GM04503 (cell line): ENCODE results near the gene GRB7.
A peak's percentile ranks its signal among the peaks of the same experiment; 100 is the strongest.
"Not testable (repeated sequence)": the region's sequence is repeated elsewhere in the genome, so short reads cannot be mapped to it uniquely, and the experiment has no call there.

ENCODE experiments used
- DNase-seq: peaks from one replicate; pipeline ENCODE4 v3.0.0-alpha.2; 2012; ENCODE audit warnings: low read depth

The GRB7 gene

GRCh38 chr17:39752241-39752881 lies 14.6 kb downstream of the GRB7 start:
- no peak for DNase-seq

- DNase-seq: no peak
Observed at GRCh38 chr17:39753514-39754160, 15.9 kb downstream of the GRB7 start.

- DNase-seq: peak; percentile 57
Observed at GRCh38 chr17:39754161-39754957, 16.6 kb downstream of the GRB7 start.

- DNase-seq: no peak
Observed at GRCh38 chr17:39754958-39755553, 17.3 kb downstream of the GRB7 start.

- DNase-seq: no peak
Observed at GRCh38 chr17:39755554-39756379, 18.0 kb downstream of the GRB7 start.

- no peak for DNase-seq
Observed at GRCh38 chr17:39756380-39757079, 18.8 kb downstream of the GRB7 start.

GRCh38 chr17:39757176-39757662 lies 19.5 kb downstream of the GRB7 start:
- DNase-seq: no peak

- DNase-seq: no peak
Observed at GRCh38 chr17:39757931-39758873, 20.5 kb downstream of the GRB7 start.

- no peak for DNase-seq
Observed at GRCh38 chr17:39759204-39759603, 21.5 kb downstream of the GRB7 start.

- DNase-seq: no peak
Observed at GRCh38 chr17:39761861-39762496, 24.2 kb downstream of the GRB7 start.

GRCh38 chr17:39763051-39763820 lies 25.5 kb downstream of the GRB7 start:
- DNase-seq: no peak

GRCh38 chr17:39764171-39764570 lies 26.4 kb downstream of the GRB7 start:
- not testable (repeated sequence) for DNase-seq

GRCh38 chr17:39765175-39765574 lies 27.4 kb downstream of the GRB7 start:
- DNase-seq: no peak

GRCh38 chr17:39765766-39766165 lies 28.0 kb downstream of the GRB7 start:
- no peak for DNase-seq

GRCh38 chr17:39767147-39767546 lies 29.4 kb downstream of the GRB7 start:
- no peak for DNase-seq

- DNase-seq: no peak
Observed at GRCh38 chr17:39769974-39770587, 32.3 kb downstream of the GRB7 start.

- DNase-seq: no peak
Observed at GRCh38 chr17:39772415-39772814, 34.7 kb downstream of the GRB7 start.
